Neural progenitor cell (in vitro differentiated cells): ENCODE results near the gene CD44.

Experiments used
- EZH2 ChIP-seq: fragments of 200-600 bp; sonication (generic); IDR thresholded peaks from 2 replicates; pipeline ENCODE4 v1.6.1; 2017; ENCODE audit warnings: antibody characterized with exemption, mild to moderate bottlenecking, moderate library complexity
- EZH2phosphoT487 ChIP-seq: fragments of 200-600 bp; sonication (generic); IDR thresholded peaks from 2 replicates; pipeline ENCODE4 v1.6.1; 2017; ENCODE audit warnings: antibody characterized with exemption
- TF ChIP-seq, protein P1 (sequence below): fragments of 200-600 bp; sonication (generic); IDR thresholded peaks from 2 replicates; pipeline ENCODE4 v1.5.1; 2017; ENCODE audit warnings: antibody characterized with exemption, mild to moderate bottlenecking

DNA sequence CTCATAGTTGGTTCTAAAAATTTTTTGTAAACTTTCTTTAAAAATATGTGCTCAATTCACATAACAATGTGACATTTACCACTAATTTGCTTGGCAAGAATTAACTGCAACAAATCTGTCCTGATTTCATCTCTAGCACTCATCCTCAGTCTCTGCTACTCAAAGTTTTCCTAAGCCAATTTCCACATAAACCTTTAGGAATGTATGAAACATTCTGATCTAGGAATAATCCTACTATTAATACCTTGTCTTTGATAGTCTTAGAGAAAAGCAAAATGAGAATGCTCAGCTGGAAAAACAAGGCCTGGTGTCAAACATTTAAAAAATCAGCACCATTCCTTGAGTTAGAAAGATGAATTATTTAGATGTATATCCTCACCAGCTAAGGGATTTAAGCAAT, 114.3 kb downstream of the CD44 start:
- TF ChIP-seq EZH2phosphoT487 (no peak), EZH2 (no peak)
- TF ChIP-seq, protein P1, sequence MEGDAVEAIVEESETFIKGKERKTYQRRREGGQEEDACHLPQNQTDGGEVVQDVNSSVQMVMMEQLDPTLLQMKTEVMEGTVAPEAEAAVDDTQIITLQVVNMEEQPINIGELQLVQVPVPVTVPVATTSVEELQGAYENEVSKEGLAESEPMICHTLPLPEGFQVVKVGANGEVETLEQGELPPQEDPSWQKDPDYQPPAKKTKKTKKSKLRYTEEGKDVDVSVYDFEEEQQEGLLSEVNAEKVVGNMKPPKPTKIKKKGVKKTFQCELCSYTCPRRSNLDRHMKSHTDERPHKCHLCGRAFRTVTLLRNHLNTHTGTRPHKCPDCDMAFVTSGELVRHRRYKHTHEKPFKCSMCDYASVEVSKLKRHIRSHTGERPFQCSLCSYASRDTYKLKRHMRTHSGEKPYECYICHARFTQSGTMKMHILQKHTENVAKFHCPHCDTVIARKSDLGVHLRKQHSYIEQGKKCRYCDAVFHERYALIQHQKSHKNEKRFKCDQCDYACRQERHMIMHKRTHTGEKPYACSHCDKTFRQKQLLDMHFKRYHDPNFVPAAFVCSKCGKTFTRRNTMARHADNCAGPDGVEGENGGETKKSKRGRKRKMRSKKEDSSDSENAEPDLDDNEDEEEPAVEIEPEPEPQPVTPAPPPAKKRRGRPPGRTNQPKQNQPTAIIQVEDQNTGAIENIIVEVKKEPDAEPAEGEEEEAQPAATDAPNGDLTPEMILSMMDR, result no peak
